22Rv1 (cell line): ENCODE measurements around the gene SLC35F4.
"Not testable (repeated sequence)": the region's sequence is repeated elsewhere in the genome, so short reads cannot be mapped to it uniquely, and the experiment has no call there.

Experiments used
- H3K27ac ChIP-seq: fragments of 450-650 bp; 2 replicates; pipeline ENCODE4 v1.5.1; 2017
- CTCF ChIP-seq: fragments of 450-650 bp; IDR thresholded peaks from 2 replicates; pipeline ENCODE4 v1.5.1; 2017; ENCODE audit warnings: mild to moderate bottlenecking
- ZFX ChIP-seq: fragments of 450-650 bp; IDR thresholded peaks from 2 replicates; pipeline ENCODE4 v1.6.1; 2017; ENCODE audit warnings: antibody characterized with exemption, borderline replicate concordance

The SLC35F4 gene

GRCh38 chr14:57760896-57761295 is 105.0 kb downstream of the SLC35F4 start:
- TF ChIP-seq ZFX (no peak), CTCF (no peak)
- no peak overlapping the region for H3K27ac ChIP-seq

- TF ChIP-seq CTCF, result no peak
- no peak for TF ChIP-seq ZFX
- no peak overlapping the region for H3K27ac ChIP-seq
Measured at GRCh38 chr14:57755018-57755521, 110.8 kb downstream of the SLC35F4 start.

- H3K27ac ChIP-seq, result no peak overlapping the region
- TF ChIP-seq ZFX, result no peak
- no peak for TF ChIP-seq CTCF
Measured at GRCh38 chr14:57754527-57754926, 111.4 kb downstream of the SLC35F4 start.

- TF ChIP-seq ZFX (no peak), CTCF (no peak)
- H3K27ac ChIP-seq, result no peak overlapping the region
Measured at GRCh38 chr14:57753821-57754220, 112.1 kb downstream of the SLC35F4 start.

- not testable (repeated sequence) for H3K27ac ChIP-seq
Measured at GRCh38 chr14:57752142-57752695, 113.7 kb downstream of the SLC35F4 start.

GRCh38 chr14:57751400-57751799 is 114.5 kb downstream of the SLC35F4 start:
- TF ChIP-seq CTCF, result no peak
- no peak for TF ChIP-seq ZFX
- H3K27ac ChIP-seq, result no peak overlapping the region

- H3K27ac ChIP-seq, result no peak overlapping the region
- TF ChIP-seq CTCF (no peak), ZFX (no peak)
Measured at GRCh38 chr14:57749267-57749666, 116.6 kb downstream of the SLC35F4 start.

GRCh38 chr14:57748279-57748678 is 117.6 kb downstream of the SLC35F4 start:
- TF ChIP-seq ZFX (no peak), CTCF (no peak)

More at GRCh38 chr14:57748279-57748678, 117.6 kb downstream of the SLC35F4 start:
- no peak overlapping the region for H3K27ac ChIP-seq
